Measurements from ENCODE around the gene ANO7.

GRCh38 chr2:241185961-241186360 lies 2.5 kb upstream of the ANO7 start:
- TF ChIP-seq CTCF (IDR thresholded peaks at IDR 0.05) (no peak), POLR2AphosphoS5 (IDR thresholded peaks at IDR 0.05) (no peak), POLR2A (IDR thresholded peaks at IDR 0.05) (no peak), EP300 (IDR thresholded peaks at IDR 0.05) (no peak)

All from suprapubic skin (tissue), 4 donors.